Hepatocyte (in vitro differentiated cells): ENCODE results near the gene TEX38.
"Not testable (repeated sequence)": the region's sequence is repeated elsewhere in the genome, so short reads cannot be mapped to it uniquely, and the experiment has no call there.

ENCODE experiments used
- CTCF ChIP-seq: fragments of 200-600 bp; sonication (generic); IDR thresholded peaks from 2 replicates; pipeline ENCODE4 v1.5.1; 2016; ENCODE audit warnings: antibody characterized with exemption, mild to moderate bottlenecking; ENCODE audit not compliant: poor library complexity
- EZH2 ChIP-seq: fragments of 200-600 bp; sonication (generic); IDR thresholded peaks from 2 replicates; pipeline ENCODE4 v1.6.1; 2016; ENCODE audit warnings: antibody characterized with exemption, mild to moderate bottlenecking, borderline replicate concordance
- EZH2phosphoT487 ChIP-seq: fragments of 200-600 bp; sonication (generic); IDR thresholded peaks from one replicate; pipeline ENCODE4 v1.6.1; 2018; ENCODE audit warnings: antibody characterized with exemption, mild to moderate bottlenecking, low read depth, moderate library complexity; ENCODE audit not compliant: unreplicated experiment, severe bottlenecking

- TF ChIP-seq EZH2, CTCF, EZH2phosphoT487: not testable (repeated sequence)
These were observed 48.7 kb downstream of the TEX38 start for GRCh38 chr1:46720319-46720718.
